ENCODE results near the gene GLT1D1.

The GLT1D1 gene

GRCh38 chr12:128867466-128867865, 14.2 kb downstream of the GLT1D1 start:
- Histone ChIP-seq H3K4me2 (ENCODE audit: low read length) (no peak overlapping the region), H3K9ac (no peak overlapping the region), H2AFZ (no peak overlapping the region), H3K27ac (no peak overlapping the region), H3K27me3 (ENCODE audit: control insufficient read depth, insufficient read depth, low read length) (no peaks in the 10 kb centered on the region), H3K79me2 (no peaks in the 10 kb centered on the region), H3K4me3 (ENCODE audit: low read depth, low read length) (no peak overlapping the region), H3K36me3 (ENCODE audit: control insufficient read depth, insufficient read depth, low read length) (no peaks in the 10 kb centered on the region), H3K4me1 (no peaks in the 10 kb centered on the region), H3K9me3 (ENCODE audit: control insufficient read depth, low read length) (no peaks in the 10 kb centered on the region)
- TF ChIP-seq CTCF (IDR thresholded peaks at IDR 0.05): no peak

GRCh38 chr12:128871516-128871892, 18.2 kb downstream of the GLT1D1 start:
- Histone ChIP-seq H3K4me3 (ENCODE audit: low read depth, low read length) (no peak overlapping the region), H3K9ac (no peak overlapping the region), H3K4me2 (ENCODE audit: low read length) (no peak overlapping the region), H3K27ac (no peak overlapping the region), H3K27me3 (ENCODE audit: control insufficient read depth, insufficient read depth, low read length) (no peaks in the 10 kb centered on the region), H3K4me1 (no peaks in the 10 kb centered on the region), H2AFZ (no peak overlapping the region), H3K79me2 (no peaks in the 10 kb centered on the region), H3K36me3 (ENCODE audit: control insufficient read depth, insufficient read depth, low read length) (no peaks in the 10 kb centered on the region), H3K9me3 (ENCODE audit: control insufficient read depth, low read length) (no peaks in the 10 kb centered on the region)
- TF ChIP-seq CTCF (IDR thresholded peaks at IDR 0.05): no peak

- H3K4me1 ChIP-seq: no peaks in the 10 kb centered on the region
- H2AFZ ChIP-seq: no peak overlapping the region
- H3K9me3 ChIP-seq (ENCODE audit: control insufficient read depth, low read length): no peaks in the 10 kb centered on the region
- H3K27me3 ChIP-seq (ENCODE audit: control insufficient read depth, insufficient read depth, low read length): no peaks in the 10 kb centered on the region
- H3K27ac ChIP-seq: no peak overlapping the region
- no peaks in the 10 kb centered on the region for H3K36me3 ChIP-seq (ENCODE audit: control insufficient read depth, insufficient read depth, low read length)
- no peak overlapping the region for H3K4me3 ChIP-seq (ENCODE audit: low read depth, low read length)
- H3K4me2 ChIP-seq (ENCODE audit: low read length): no peak overlapping the region
- no peak for TF ChIP-seq CTCF (IDR thresholded peaks at IDR 0.05)
- H3K79me2 ChIP-seq: no peaks in the 10 kb centered on the region
- no peak overlapping the region for H3K9ac ChIP-seq
Measured at GRCh38 chr12:128872303-128872702, 19.0 kb downstream of the GLT1D1 start.

- H2AFZ ChIP-seq: no peak overlapping the region
- H3K4me1 ChIP-seq: no peaks in the 10 kb centered on the region
- no peaks in the 10 kb centered on the region for H3K79me2 ChIP-seq
- H3K27me3 ChIP-seq (ENCODE audit: control insufficient read depth, insufficient read depth, low read length): no peaks in the 10 kb centered on the region
- H3K36me3 ChIP-seq (ENCODE audit: control insufficient read depth, insufficient read depth, low read length): no peaks in the 10 kb centered on the region
- no peak overlapping the region for H3K4me2 ChIP-seq (ENCODE audit: low read length)
- no peaks in the 10 kb centered on the region for H3K9me3 ChIP-seq (ENCODE audit: control insufficient read depth, low read length)
- no peak overlapping the region for H3K27ac ChIP-seq
- H3K4me3 ChIP-seq (ENCODE audit: low read depth, low read length): no peak overlapping the region
- TF ChIP-seq CTCF (IDR thresholded peaks at IDR 0.05): no peak
- no peak overlapping the region for H3K9ac ChIP-seq
Measured at GRCh38 chr12:128876559-128876958, 23.3 kb downstream of the GLT1D1 start.

GRCh38 chr12:128879898-128880764, 26.9 kb downstream of the GLT1D1 start:
- Histone ChIP-seq H2AFZ (no peak overlapping the region), H3K4me3 (ENCODE audit: low read depth, low read length) (no peak overlapping the region), H3K4me1 (no peaks in the 10 kb centered on the region), H3K36me3 (ENCODE audit: control insufficient read depth, insufficient read depth, low read length) (no peaks in the 10 kb centered on the region), H3K4me2 (ENCODE audit: low read length) (no peak overlapping the region), H3K27me3 (ENCODE audit: control insufficient read depth, insufficient read depth, low read length) (no peaks in the 10 kb centered on the region), H3K9ac (no peak overlapping the region), H3K27ac (no peak overlapping the region), H3K79me2 (no peaks in the 10 kb centered on the region), H3K9me3 (ENCODE audit: control insufficient read depth, low read length) (no peaks in the 10 kb centered on the region)
- no peak for TF ChIP-seq CTCF (IDR thresholded peaks at IDR 0.05)

Data from parathyroid adenoma (tissue), 2 donors.